Endothelial cell of umbilical vein (primary cell): ENCODE data around the gene SETD6.

Source experiments
- EZH2 ChIP-seq: IDR thresholded peaks from 2 replicates; pipeline ENCODE4 v1.6.1; 2012; ENCODE audit warnings: borderline replicate concordance, low read depth, mild to moderate bottlenecking, moderate library complexity, low read length, inconsistent platforms; ENCODE audit not compliant: severe bottlenecking
- FOS ChIP-seq: IDR thresholded peaks from 2 replicates; pipeline ENCODE4 v1.6.1; 2011; ENCODE audit warnings: mild to moderate bottlenecking, low read length, moderate library complexity, borderline replicate concordance; ENCODE audit not compliant: insufficient read depth
- JUN ChIP-seq: IDR thresholded peaks from 2 replicates; pipeline ENCODE4 v1.6.1; 2011; ENCODE audit warnings: borderline replicate concordance, low read depth; ENCODE audit not compliant: insufficient read length, insufficient read depth
- MAX ChIP-seq: IDR thresholded peaks from 2 replicates; pipeline ENCODE4 v1.6.1; 2011; ENCODE audit not compliant: insufficient read depth, insufficient read length
- MYC ChIP-seq: IDR thresholded peaks from one replicate; pipeline ENCODE4 v1.6.1; 2011; ENCODE audit warnings: mild to moderate bottlenecking, low read depth, low read length
- POLR2A ChIP-seq: IDR thresholded peaks from 2 replicates; pipeline ENCODE4 v1.6.1; 2012; ENCODE audit warnings: low read depth, mild to moderate bottlenecking, control low read depth, low read length
- POLR2AphosphoS5 ChIP-seq: IDR thresholded peaks from 2 replicates; pipeline ENCODE4 v1.6.1; 2012; ENCODE audit warnings: low read depth, mild to moderate bottlenecking, control low read depth, low read length, moderate library complexity; ENCODE audit not compliant: insufficient read depth
- TF ChIP-seq, protein P1 (sequence below), 2 donors: IDR thresholded peaks; 1 replicate in 1 of 2; 2 replicates in 1 of 2; pipeline ENCODE4 v1.5.1; 2011; ENCODE audit warnings: low read length in 2 of 2, mild to moderate bottlenecking in 2 of 2, moderate library complexity in 2 of 2, control low read depth in 1 of 2, inconsistent platforms in 1 of 2, low read depth in 1 of 2; ENCODE audit not compliant: insufficient read depth in 1 of 2; ENCODE audit errors: extremely low read depth in 1 of 2

DNA sequence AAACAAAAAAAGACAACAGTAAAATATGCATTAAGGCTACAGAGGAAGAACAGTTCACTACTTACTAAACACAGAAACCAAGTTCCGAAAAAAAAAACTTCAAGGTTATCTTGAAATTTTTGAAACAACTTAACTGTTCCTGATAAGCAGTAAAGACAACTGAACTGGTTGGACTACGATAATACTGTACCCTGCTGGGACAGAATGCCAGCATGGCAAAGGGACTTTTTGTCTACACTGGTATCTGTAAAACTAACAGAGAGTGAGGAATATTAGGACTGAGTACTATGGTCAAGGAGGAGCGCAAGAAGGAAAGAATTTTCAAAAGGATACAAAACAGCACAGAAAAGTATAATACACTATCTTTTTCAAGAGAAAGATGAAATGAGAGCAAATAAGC lies 19.8 kb downstream of the SETD6 start:
- TF ChIP-seq POLR2A (no peak), POLR2AphosphoS5 (no peak), MYC (no peak), FOS (no peak), EZH2 (no peak), JUN (no peak), MAX (no peak)
- TF ChIP-seq, protein P1, sequence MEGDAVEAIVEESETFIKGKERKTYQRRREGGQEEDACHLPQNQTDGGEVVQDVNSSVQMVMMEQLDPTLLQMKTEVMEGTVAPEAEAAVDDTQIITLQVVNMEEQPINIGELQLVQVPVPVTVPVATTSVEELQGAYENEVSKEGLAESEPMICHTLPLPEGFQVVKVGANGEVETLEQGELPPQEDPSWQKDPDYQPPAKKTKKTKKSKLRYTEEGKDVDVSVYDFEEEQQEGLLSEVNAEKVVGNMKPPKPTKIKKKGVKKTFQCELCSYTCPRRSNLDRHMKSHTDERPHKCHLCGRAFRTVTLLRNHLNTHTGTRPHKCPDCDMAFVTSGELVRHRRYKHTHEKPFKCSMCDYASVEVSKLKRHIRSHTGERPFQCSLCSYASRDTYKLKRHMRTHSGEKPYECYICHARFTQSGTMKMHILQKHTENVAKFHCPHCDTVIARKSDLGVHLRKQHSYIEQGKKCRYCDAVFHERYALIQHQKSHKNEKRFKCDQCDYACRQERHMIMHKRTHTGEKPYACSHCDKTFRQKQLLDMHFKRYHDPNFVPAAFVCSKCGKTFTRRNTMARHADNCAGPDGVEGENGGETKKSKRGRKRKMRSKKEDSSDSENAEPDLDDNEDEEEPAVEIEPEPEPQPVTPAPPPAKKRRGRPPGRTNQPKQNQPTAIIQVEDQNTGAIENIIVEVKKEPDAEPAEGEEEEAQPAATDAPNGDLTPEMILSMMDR (IDR thresholded peaks at IDR 0.05; ENCODE audit: extremely low read depth in 1 of 2, insufficient read depth in 1 of 2, low read depth in 1 of 2, low read length in 2 of 2) = no peak
